Inflammatory macrophage (primary cell): Measurements from ENCODE around the gene CRKL.

Source experiments
- DNase-seq, 2 donors: peaks; one replicate each; pipeline ENCODE4 v3.0.0-alpha.2; 2020 to 2022

Gene CRKL

DNA sequence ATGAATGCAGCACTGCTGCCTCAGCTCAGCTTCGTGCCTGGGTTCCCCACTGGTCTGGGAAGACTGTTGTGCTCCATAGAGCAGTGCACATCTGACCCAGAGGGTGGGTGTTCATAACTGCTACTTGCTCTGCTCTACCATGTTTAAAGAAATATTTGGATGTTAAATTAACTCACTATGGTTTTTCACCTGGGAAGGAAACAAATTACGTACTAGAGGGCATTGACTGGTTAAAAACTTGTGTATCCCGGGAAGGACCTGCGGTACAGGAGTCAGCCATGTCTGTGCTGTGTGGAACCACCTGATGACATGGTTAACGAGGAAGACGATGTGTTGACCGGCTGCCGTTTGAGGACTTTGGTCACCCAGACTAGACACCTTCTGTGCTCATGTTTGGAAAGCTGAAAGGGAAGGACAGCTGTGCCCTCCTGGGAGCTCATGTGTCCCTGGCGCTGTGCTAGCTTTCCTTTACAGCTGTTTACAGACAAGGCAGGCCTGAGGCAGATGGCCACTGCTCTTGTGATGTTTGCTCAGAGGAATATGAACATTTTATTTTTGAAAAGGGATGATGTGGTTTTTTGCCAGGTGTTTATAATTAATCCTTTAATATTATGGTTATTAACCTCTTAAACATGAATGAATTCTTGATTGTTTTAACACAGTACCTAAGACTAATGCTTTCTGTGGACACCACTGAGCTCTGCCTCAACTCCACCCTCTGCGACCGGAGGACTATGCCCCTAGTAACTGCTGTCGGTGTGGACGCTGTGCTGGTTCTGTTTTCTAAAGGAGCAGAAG, 35.5 kb downstream of the CRKL start:
- DNase-seq = no peak

DNA sequence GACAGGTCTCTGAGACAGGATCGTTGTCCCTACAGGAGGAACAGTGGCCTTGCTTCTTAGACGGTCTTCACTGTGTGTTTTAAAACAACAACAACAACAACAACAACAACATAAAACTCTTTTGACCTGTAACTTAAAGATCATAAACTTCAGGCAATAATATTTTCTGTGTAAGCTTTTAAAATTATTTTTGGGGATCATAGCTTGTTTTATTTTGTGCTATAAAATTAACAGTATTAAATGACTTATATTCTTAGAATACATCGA, 36.1 kb downstream of the CRKL start:
- DNase-seq = no peak

DNA sequence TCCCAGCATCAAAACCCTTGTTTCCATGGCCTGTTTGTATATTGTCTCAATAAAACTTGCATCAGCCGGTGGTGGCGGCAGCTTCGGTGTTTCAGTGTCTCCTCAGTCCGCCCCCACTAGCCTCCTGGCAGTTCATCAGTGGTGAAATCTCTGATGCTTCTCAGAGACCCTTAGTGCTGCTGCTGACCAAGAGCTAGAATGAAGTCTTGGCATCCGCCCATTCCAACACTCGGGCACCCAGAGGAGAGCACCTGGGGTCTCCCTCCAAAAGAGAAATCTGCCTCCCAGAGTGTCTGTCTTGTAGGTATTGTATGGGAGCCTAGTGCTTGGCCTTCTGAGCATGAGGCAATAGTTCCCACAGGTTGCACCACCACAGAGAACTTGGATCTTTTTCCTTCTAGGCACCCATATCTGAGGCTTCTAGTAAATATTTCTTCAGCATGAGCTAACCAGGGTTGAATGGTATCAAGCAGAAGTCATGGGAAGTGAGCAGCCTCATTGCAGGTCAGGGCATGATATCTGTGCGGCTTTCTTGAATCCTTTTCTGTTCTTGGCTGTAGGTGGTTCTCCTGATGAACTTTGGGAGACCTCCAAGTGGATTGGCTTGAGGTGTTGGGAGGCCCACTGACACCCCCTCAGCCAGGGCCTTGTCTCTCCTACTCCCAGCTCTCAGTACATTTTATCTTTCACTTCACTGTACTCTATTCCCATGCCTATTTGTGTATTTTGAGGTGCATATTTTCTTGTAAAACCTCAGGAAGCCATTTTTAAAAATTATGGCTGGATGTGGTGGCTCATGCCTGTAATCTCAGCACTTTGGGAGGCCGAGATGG, 36.7 kb downstream of the CRKL start:
- peak; percentile 48 to 56 for DNase-seq

DNA sequence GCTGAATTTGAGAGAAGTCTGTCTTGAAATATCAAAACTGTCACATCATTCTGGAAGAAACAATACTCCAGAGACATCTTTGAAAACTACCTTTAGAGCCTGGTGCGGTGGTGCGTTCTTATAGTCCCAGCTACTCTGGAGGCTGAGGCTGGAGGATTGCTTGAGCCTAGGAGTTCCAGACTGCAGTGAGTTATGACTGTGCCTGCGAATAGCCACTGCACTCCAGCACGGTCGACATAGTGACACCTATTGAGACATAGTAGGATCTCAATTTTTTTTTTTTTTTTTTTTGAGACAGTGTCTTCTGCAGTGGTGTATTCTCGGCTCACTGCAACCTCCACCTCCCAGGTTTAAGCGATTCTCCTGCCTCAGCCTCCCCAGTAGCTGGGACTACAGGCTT, 38.3 kb downstream of the CRKL start:
- DNase-seq = no peak

DNA sequence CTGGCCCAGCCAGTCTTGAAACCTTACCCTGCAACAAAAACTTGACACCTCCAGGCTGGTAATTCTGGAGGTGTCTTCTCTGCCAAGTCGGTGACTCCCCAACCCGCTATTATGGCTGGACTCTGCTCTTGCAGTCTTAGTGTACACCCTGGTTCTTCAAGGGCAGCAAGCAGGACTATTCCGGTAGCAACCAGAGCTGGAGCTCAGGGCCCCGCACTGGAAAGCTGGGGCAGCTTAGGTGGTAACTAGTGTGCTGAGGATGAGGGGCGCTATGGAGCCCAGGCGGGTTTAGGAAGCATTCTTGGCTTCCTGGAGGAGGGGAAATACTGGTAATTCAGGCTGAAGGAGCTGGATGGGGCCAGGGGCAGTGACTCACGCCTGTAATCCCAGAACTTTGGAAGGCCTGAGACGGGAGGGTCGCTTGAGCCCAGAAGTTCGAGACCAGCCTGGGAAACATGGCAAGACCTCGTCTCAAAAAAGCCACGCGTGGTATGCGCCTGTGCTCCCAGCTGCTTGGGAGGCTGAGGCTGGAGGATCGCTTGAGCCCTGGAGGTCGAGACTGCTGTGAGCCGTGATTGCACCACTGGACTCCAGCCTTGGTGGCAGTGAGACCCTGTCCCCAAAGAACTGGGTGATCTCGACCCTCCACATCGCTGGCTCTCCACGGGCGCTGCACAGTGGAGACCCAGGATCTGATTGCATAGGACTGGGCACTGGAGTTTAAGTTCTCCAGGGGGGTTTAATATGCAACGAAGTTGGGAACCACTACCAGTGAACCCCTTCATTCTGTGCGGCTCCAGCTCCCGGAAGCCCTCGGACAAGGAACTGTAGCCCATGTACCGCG, 39.3 kb downstream of the CRKL start:
- DNase-seq = no peak

DNA sequence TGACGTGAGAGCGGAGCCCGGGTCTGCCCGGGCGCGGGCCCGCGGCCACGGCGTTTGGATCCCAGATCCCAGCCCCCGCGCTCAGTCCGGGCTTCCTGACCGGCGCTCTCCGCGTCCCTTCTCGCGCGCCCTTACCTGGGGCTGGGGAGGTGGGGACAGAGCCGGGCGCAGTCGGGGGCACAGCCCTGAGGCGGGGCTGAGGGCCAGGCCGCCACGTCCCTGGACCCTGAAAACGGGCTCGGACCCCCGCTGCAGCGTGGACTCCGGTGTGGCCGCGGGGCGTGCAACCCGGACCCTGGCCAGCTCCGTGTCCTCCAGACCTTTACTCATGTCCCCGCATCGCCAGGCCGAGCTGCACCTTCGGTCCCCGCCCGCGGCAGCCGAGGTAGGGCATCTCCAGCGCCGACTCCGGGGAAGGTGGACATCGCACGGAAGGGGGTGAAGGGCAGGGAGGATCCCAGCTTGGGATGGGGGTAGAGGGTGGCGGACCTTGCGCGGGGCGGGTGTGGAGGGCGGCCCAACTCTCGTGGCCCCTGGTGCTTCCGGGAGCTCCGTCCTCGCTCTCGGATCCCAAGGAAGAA, 40.0 kb downstream of the CRKL start:
- peak; percentile 37 to 55 for DNase-seq

DNA sequence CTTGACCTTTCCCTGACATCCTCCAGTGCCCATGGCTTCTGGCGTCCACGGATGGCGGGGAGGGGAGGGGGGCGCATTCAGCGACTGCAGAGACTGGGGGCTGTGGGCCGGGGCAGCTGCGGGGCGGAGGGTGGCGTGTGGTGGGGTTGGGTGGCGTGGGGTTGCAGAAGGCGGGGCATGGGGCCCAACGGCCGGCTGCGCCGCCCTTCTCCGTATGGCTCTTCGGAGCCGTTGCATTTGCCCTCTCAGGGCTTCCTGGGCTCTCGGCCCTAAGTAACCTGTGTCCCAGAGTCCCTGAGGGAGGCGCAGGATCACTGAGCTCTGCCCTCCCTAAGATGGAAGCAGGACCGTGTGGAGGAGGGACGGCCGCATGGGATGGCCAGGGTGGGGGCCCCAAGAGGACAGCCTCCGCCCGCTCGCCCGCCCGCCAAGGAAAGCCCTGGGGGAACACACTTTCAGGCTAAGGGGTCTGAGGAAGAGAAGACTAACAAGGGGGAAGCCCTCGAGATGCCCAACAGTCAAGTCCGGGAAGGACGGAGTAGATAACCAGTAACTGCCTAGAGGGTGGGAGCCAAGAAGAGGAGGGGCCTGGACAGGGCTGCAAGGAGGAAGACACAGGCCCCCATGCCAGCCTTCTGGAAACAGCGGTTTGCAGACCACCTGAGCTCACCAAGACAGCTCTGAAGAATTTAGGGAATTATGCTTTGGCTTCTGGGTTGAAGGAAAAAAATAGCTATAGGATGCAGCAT, 40.6 kb downstream of the CRKL start:
- peak; percentile 40 to 66 for DNase-seq

DNA sequence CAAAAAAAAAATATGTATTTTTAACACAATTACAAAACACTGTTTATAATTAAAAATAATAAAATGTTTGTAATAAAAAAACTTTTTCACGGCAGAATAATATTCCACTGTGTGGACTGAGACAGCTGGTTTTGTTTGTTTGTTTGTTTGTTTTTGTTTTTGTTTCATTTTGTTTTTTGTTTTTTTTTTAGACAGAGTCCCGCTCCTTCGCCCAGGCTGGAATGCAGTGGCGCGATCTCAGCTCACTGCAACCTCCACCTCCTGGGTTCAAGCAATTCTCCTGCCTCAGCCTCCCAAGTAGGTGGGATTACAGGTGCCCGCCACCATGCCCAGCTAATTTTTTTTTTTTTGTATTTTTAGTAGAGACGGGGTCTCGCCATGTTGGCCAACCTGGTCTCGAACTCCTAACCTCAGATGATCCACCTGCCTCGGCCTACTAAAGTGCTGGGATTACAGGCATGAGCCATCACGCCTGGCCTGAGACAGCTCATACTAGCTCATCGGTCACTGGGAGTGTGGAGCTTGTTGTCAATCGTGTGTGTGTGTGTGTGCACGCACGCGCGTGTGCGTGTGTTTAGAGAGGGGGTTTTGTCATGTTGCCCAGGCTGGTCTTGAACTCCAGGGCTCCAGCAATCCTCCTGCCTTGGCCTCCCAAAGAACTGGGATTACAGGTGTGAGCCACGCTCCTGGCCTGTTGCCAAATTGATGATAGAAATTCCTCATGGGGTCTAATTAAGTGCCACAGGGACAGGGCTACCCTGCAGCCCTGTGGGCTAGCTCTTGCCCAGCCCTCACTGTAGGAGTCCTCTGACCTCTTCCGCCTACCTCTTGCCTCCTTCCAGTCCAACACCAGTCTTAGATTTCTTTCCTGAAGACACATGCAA, 42.6 kb downstream of the CRKL start:
- DNase-seq = no peak

DNA sequence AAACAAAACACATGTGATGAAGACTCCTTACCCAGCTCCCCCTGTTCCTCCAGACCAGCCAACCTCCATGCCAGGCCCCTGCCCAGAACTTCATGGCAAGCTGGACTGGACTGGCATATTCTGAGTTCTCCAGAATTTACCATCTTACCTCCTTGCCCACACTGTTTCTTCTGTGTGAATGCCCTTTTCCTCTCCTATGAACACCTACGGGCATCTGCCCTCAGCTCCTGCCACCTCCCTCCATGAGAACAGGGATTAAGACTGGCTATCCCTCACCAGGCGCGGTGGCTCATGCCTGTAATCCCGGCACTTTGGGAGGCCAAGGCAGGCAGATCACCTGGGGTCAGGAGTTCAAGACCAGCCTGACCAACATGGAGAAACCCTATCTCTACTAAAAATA, 43.4 kb downstream of the CRKL start:
- no peak for DNase-seq

DNA sequence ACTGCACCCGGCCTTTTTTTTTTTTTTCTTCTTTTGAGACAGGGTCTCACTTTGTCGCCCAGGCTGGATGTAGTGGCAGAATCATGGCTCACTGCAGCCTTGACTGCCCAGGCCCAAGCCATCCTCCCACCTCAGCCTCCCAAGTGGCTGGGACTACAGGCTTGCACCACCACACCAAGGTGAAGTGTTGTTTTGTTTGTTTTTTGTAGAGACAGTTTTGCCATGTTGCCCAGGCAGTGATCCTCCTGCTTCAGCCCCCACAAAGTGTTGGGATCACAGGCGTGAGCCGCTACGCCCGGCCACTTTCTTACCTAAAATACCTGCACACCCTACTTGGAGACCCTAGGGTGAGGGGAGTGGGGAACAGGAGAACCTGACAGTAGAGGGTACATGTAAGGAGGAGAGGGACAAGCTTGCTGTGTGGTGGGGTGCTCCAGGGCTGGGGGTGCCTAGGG, 45.3 kb downstream of the CRKL start:
- DNase-seq = no peak

DNA sequence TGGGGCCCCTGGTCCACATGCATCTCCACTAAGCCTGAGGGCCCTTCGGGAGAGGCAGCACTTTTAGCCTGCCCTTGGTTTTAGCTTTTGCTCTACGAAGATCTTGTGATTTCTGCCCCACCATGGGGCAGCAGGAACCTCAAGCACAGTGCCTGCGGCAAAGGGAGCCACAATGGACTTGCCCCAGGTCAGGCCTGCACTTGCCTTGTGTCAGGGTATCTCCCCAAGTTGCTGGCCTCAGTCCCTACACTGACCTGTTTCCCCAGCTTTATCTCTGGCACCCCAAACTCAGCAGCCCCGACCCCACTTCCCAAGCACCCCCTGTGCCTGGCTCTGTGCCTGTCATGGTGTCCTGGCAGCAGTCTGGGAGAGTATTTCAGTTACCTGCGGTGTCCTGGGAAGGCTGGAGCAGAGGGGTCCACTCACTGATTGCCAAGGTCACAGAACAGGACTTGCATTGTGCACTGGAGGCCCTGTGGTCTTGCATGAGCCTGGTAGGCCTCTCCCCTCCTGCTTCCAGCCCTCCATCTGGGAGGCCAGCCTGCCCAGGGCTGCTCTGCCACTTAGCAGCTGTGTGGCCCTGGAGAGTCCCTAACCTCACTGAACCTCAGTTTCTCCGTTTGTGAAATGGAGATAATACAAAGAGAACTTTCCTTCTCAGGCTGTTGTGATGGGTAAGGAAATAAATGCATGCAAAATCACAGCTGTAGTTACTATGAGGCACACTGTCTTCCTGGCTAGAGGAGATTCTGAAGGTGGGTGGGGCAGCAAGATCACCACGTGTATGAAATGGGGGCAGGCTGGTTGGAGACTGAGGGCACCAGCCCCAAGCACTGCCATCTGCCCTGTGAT, 46.2 kb downstream of the CRKL start:
- no peak for DNase-seq

DNA sequence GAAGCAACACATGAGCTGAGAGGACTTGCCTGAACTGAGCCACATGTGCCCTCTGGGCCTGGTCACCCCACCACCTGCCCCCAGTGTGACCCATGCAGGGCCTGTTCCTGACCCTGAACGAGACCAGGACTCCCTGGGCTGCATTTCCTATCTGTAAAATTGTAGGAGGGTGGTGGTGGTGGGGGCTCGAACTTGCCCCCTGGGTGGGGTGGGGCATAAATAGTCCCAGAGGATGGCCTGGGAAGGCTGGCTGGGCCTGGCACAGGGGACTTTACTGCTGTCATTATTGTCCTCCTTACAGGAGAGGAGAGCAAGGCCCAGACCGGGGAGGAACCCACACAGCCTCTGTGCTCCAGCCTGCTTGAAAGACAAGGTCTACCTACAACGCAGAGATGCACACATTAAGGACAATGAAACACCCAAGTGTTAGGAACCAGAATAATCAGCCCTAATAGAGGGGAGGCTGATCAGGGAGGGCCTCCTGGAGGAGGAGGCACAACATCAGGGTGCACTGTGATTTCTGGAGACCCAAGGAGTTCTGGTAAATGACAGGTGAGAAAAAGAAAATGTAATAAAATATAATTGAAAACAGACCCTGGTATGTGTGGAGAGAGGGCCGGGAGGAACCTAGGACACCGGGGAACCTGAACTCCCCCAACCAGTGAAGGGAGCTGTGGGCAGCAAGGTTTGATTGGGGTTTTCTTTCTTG, 47.0 kb downstream of the CRKL start:
- no peak for DNase-seq

DNA sequence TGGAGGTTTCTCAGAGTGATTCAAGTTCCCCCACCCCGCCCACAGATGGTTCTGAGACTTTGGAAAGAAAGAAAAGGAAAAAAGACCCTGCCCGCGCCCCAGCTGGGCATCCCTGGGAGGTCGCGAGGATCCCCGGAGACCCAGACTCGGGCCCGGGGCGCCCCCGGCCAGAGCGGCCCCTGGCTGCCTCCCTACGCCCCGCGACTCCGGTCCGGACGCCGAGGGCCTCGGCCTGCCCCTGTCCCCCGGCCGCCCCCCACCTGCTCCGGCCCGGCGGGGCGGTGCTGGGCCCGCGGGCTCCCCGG, 47.5 kb downstream of the CRKL start:
- no peak for DNase-seq

DNA sequence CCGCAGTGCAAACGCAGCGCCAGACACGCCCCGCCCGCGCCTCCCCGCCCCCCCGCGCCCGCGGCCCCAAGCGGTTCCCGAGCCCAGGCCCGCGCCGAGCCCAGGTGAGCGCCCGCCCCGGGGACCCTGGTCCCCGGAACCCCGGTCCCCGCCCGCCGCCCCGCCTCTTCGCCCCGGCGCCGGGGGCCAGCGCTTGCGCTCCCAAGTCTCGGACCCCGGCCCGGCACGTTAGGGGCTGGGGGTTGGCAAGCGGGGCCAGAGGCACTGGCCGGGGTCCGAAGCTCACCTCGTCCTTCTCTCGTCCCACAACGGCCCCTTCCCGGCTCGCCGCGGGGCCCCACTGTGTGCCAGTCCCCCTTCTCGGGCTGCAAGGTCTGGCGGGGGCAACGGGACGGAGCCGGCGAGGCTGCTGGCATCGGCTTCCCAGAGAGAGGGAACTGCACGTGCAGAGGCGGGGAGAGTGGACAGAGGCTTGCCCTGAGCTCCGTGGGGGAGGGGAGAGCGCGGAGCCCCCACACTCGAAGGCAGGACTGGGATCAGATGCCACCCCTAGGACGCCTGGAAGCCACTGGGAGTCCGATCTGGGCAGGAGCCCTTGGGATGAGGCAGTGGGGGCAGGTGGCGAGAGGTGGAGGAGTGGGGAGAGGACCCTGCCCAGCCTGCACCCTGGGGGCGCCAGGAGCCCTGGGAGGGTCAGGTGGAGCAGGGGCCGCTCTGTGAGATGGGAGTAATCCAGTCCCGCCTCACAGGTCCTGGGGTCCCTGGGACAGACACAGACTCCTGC, 48.1 kb downstream of the CRKL start:
- DNase-seq = no peak

DNA sequence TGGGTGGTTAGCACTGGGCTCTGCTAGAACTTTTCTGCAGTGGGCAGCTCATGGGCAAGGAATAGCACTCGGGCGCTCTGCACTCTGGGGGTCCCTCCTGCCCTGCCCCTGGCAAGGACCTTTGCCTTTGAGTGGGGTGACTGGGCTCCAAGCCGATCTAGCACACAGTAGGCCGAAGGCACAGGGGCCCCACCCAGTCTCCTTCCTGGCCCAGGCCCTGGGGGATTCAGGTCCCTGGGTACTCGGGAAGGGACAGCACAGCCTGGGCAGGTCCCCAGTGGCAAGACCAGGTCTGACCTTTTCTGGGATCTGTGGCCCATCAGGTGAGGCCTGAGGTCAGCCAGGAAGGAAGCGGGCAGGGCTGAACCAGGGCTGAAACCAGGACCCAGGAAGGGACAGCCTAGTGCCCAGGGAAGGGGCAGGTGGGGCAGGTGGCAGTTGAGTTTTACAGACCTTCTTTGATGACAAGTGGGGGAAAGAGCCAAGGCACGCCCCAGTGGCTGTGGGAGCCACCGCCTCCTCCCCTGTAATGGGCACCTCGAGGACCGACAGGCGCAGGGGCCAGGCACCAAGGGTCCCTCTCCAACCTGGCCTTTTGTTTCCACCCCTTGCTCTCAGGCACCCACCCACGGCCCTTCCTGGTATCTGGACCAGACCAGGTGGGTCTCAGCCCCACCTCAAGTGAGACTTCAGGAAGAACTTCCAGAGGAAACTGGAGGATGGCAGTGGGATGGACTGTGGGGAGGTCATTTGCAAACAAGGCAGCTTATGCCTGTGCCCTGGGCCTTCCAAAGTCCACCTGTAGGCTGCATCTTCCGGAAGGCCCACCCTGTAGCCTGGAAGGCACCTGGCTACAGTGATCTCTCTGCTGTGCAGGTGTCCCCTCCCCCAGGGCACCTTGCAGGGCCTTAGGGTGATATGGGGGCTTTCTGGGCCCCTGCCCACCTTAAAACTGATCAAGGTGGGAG, 49.0 kb downstream of the CRKL start:
- DNase-seq = no peak

DNA sequence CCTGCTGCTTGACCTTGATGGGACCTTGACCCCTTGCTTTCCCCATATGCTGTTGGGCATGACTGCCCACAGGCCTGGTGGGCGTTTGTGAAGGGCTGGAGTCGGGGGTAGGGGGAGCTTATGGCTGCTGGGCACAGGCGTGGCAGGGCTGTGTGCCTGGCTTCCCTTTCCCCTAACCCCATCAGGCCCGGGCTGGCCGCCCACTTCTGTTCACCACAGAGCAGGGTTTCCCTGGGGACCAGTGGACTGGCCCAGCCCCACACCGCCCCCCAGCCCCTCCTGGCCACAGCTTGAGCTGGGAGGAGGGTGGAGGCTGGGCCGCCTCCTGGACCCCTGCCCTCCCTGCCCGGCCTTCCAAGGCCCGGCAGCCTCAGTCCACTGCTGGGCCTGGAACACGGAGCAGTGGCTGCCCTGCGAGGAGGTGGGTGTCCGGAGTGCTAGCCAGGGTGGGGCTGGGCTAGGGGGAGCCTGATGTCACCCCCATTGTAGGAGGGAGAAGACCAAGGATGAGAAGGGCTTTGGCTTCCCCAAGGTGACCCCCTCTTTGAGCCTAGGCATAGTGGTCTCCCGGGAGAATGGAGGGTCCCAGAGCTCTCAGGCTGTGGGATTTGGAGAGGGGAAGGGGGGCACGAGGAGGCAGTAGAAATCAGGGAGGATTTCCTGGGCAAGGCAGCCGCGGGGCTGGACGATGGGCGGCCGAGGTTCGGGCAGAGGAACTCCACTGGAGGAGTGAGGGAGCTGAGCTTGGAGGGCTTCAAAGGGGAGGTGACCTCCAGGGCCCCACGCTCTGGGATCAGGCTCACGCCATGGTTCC, 49.9 kb downstream of the CRKL start, which contains the start of gene AIFM3:
TSS of gene AIFM3 (plus strand) at position 373 of the 814 bp plus-strand sequence. CDS start 690 bp downstream, outside the sequence.
- peak; percentile 7 to 15 for DNase-seq
